ENCODE data around the gene TICAM1.
A peak's percentile ranks its signal among the peaks of the same experiment; 100 is the strongest.

Gene TICAM1

DNA sequence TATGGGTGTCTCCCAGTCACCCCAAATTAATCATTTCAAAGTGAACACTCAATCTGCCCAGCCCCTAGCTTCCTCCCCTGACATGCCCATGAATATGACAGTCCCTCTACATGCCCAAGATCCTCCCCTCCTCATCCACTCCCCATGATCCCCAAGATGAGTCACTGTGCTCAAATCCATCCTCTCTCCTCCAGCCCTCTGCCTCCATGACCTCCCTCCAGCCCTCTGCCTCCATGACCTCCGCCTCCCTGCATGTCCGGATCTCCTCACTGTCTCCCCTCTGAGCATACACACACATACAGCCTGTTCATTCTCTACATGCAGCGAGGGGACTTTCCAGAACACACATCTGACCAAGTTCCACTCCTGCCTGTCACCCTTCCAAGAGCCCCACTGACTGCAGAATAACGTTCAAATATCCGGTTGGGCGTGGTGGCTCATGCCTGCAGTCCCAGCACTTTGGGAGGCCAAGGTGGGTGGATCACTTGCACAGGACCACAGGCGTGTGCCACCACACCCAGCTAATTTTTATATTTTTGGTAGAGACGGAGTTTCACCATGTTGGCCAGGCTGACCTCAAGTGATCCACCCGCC lies 58.4 kb downstream of the TICAM1 start:
- Mint-ChIP-seq H3K4me3 (no peak overlapping the region), H3K36me3 (peaks cover 3% of the 10 kb centered on the region), H3K27me3 (peaks cover 15% of the 10 kb centered on the region), H3K9me3 (no peaks in the 10 kb centered on the region), H3K4me1 (no peaks in the 10 kb centered on the region), H3K27ac (no peak overlapping the region)

GRCh38 chr19:4772566-4772965 lies 58.9 kb downstream of the TICAM1 start:
- Mint-ChIP-seq H3K36me3 (peaks cover 3% of the 10 kb centered on the region), H3K27ac (no peak overlapping the region), H3K27me3 (peaks cover 15% of the 10 kb centered on the region)

GRCh38 chr19:4768934-4769777 lies 62.4 kb downstream of the TICAM1 start:
- Mint-ChIP-seq H3K36me3 (no peaks in the 10 kb centered on the region), H3K27ac (peak overlapping the region; percentile 85), H3K27me3 (peaks cover 12% of the 10 kb centered on the region), H3K4me3 (no peak overlapping the region), H3K9me3 (no peaks in the 10 kb centered on the region), H3K4me1 (no peaks in the 10 kb centered on the region)

More at GRCh38 chr19:4772566-4772965, 58.9 kb downstream of the TICAM1 start:
- no peak overlapping the region for H3K4me3 Mint-ChIP-seq
- no peaks in the 10 kb centered on the region for H3K9me3 Mint-ChIP-seq
- H3K4me1 Mint-ChIP-seq = no peaks in the 10 kb centered on the region

All from activated naive CD4-positive, alpha-beta T cell treated with anti-CD3 and anti-CD28 coated beads, Interleukin-2, amount 50 U/mL, for 24 hours (primary cell).